Ovary (tissue), 9 donors: ENCODE results near the gene LANCL2. TPM values are rescaled to one million over a fixed set of nuclear protein-coding genes. Genes with fewer than 3 reads are reported as not detected.

Experiments
- DNase-seq, 5 donors: peaks; one replicate each; pipeline ENCODE4 v3.0.0-alpha.2; 2019 to 2020
- H3K27ac ChIP-seq, 2 donors: fragments of 200-600 bp; one replicate each; pipeline versions ENCODE4 v1.5.1 to v1.8.0; 2019 to 2022
- H3K27me3 ChIP-seq: fragments of 200-600 bp; one replicate; pipeline ENCODE4 v1.8.0; 2022
- H3K36me3 ChIP-seq: fragments of 200-600 bp; sonication (generic); one replicate; pipeline ENCODE4 v1.5.1; 2019
- H3K4me1 ChIP-seq: one replicate; pipeline ENCODE4 v1.8.1; 2013; ENCODE audit warnings: mild to moderate bottlenecking, moderate library complexity; ENCODE audit not compliant: insufficient read depth
- H3K4me3 ChIP-seq: fragments of 200-600 bp; sonication (generic); one replicate; pipeline ENCODE4 v1.5.1; 2017
- H3K9me3 ChIP-seq, 2 donors: fragments of 200-600 bp in 1 of 2; sonication (generic) in 1 of 2; one replicate each; pipeline versions ENCODE4 v1.5.1 to v1.8.1; 2013 to 2019; ENCODE audit warnings: mild to moderate bottlenecking in 1 of 2, moderate library complexity in 1 of 2
- CTCF ChIP-seq, 3 donors: fragments of 450-650 bp in 2 of 3; fragments of 200-600 bp in 1 of 3; IDR thresholded peaks; one replicate each; pipeline versions ENCODE4 v1.5.1 to v1.8.0; 2016 to 2022; ENCODE audit warnings: antibody characterized with exemption in 3 of 3, mild to moderate bottlenecking in 1 of 3
- EP300 ChIP-seq: sonication (generic); formaldehyde crosslinking; IDR thresholded peaks from one replicate; pipeline ENCODE4 v1.6.1; 2017; ENCODE audit warnings: antibody characterized with exemption
- POLR2A ChIP-seq: fragments of 450-650 bp; IDR thresholded peaks from one replicate; pipeline ENCODE4 v1.6.1; 2017; ENCODE audit warnings: antibody characterized with exemption, mild to moderate bottlenecking, moderate library complexity
- WGBS, 3 donors: extraction: QIAGEN DNeasy Blood & Tissue Kit in 1 of 3; methylation state at CpG; one replicate each; pipeline versions ENCODE4 v1.1.5 to v1.1.7; 2013 to 2017; 5-methylcytosine and 5-hydroxymethylcytosine counted together
- intact Hi-C, 4 donors: fragments of 100-400 bp; cut with DNase I; formaldehyde crosslinking; loops; one replicate each; pipeline versions ENCODE4 v1.11.0 to v1.15.1; 2022 to 2023
- polyA plus RNA-seq, 2 donors: library from polyadenylated mRNA; stranded (reverse); fragments of 200-250 nt in 1 of 2; fragments of 350-450 nt in 1 of 2; fragmentation: Illumina TruSeq in 1 of 2; extraction: RNeasy Lipid Tissue Mini Kit (QIAGEN cat#74804) in 1 of 2; gene quantifications; one replicate each; pipeline ENCODE4 v1.2.3, GENCODE V29; 2013 to 2014
- total RNA-seq, 7 donors: library from RNA; depleted of rRNA in 2 of 7; stranded (reverse); fragments of >200 nt in 2 of 7; fragmentation: NEBNext Ultra II Directional in 3 of 7; extraction: Animal tissue kit (Norgen Biotek cat#: 25700) in 3 of 7; gene quantifications; one replicate each; pipeline versions ENCODE4 v1.1.0 to v1.2.4, GENCODE V29; 2016 to 2023
- donor health status: DM: no; HTN: no; CAD: no; lungs with moderate emphysema.
- donor health status: DM: no; HTN: no; CAD: no.
- donor health status: Bipolar disorder and iron deficiency.
- donor health status: DM: yes; HTN: yes; CAD: no.
- donor health status: DM: no; HTN: no; CAD: no.
- donor health status: DM: yes; HTN: yes; CAD: no.

Gene LANCL2
- total and polyA plus RNA-seq, 9 donors: 7.5 to 20.4 (median 16.8) TPM

GRCh38 chr7:55449992-55450535 lies 84.9 kb downstream of the LANCL2 start:
- no peak overlapping the region for H3K4me3 ChIP-seq
- 92 to 93% (median 93%) methylated on average over 8 of the region's 8 CpGs for WGBS, 3 donors
- H3K4me1 ChIP-seq: peaks cover 2% of the 10 kb centered on the region
- H3K9me3 ChIP-seq: no peaks in the 10 kb centered on the region
- no peak for DNase-seq
- H3K27ac ChIP-seq: no peak overlapping the region
- no peak for TF ChIP-seq CTCF (IDR thresholded peaks at IDR 0.05)
- no peak for TF ChIP-seq EP300
- TF ChIP-seq POLR2A: no peak
- no peaks in the 10 kb centered on the region for H3K27me3 ChIP-seq
- intact Hi-C loops: no loop called here
- H3K36me3 ChIP-seq: no peaks in the 10 kb centered on the region

- TF ChIP-seq CTCF (IDR thresholded peaks at IDR 0.05): no peak
- TF ChIP-seq EP300: no peak
- TF ChIP-seq POLR2A: no peak
- H3K9me3 ChIP-seq: no peaks in the 10 kb centered on the region
- peaks cover 2% of the 10 kb centered on the region for H3K4me1 ChIP-seq
- DNase-seq: no peak
- H3K4me3 ChIP-seq: no peak overlapping the region
- H3K27ac ChIP-seq: no peak overlapping the region
- no peaks in the 10 kb centered on the region for H3K27me3 ChIP-seq
- 92 to 96% (median 94%) methylated on average over 4 of the region's 4 CpGs for WGBS, 3 donors
- no peaks in the 10 kb centered on the region for H3K36me3 ChIP-seq
- intact Hi-C loops: no loop called here
These were observed 87.8 kb downstream of the LANCL2 start for GRCh38 chr7:55452971-55453370.

- no peak for TF ChIP-seq EP300
- no peak for TF ChIP-seq POLR2A
- Histone ChIP-seq H3K9me3 (no peaks in the 10 kb centered on the region), H3K27ac (no peak overlapping the region), H3K4me3 (no peak overlapping the region), H3K36me3 (no peaks in the 10 kb centered on the region), H3K4me1 (no peaks in the 10 kb centered on the region), H3K27me3 (no peaks in the 10 kb centered on the region)
- no peak for DNase-seq
- 71 to 92% (median 76%) methylated on average over 1 of the region's 1 CpG for WGBS, 3 donors
- intact Hi-C loops: no loop called here
These were observed 92.7 kb downstream of the LANCL2 start for GRCh38 chr7:55457801-55458200.

GRCh38 chr7:55458351-55458750 lies 93.2 kb downstream of the LANCL2 start:
- Histone ChIP-seq H3K9me3 (no peaks in the 10 kb centered on the region), H3K27ac (no peak overlapping the region), H3K27me3 (no peaks in the 10 kb centered on the region), H3K4me3 (no peak overlapping the region), H3K36me3 (no peaks in the 10 kb centered on the region), H3K4me1 (no peaks in the 10 kb centered on the region)
- TF ChIP-seq CTCF (IDR thresholded peaks at IDR 0.05) (no peak), POLR2A (no peak), EP300 (no peak)
- no peak for DNase-seq
- 24 to 65% (median 25%) methylated on average over 1 of the region's 1 CpG for WGBS, 3 donors
- intact Hi-C loops: no loop called here

GRCh38 chr7:55463686-55464262 lies 98.6 kb downstream of the LANCL2 start:
- H3K4me3 ChIP-seq: no peak overlapping the region
- TF ChIP-seq CTCF (IDR thresholded peaks at IDR 0.05): no peak
- H3K27me3 ChIP-seq: no peaks in the 10 kb centered on the region
- intact Hi-C loops: no loop called here
- no peaks in the 10 kb centered on the region for H3K9me3 ChIP-seq
- no peak overlapping the region for H3K27ac ChIP-seq
- no peak for DNase-seq
- H3K4me1 ChIP-seq: no peaks in the 10 kb centered on the region
- H3K36me3 ChIP-seq: no peaks in the 10 kb centered on the region
- WGBS, 3 donors: 95 to 100% (median 99%) methylated on average over 4 of the region's 4 CpGs
